T-helper 1 cell treated with Interleukin-12 subunit alpha and Interleukin-12 subunit beta and Interleukin-4 antibody, amounts not matched to agents 30 ng/mL and 1 ng/mL, for 36 hours (primary cell): ENCODE results near the gene ACMSD. TPM values are rescaled to one million over a fixed set of nuclear protein-coding genes. Genes with fewer than 3 reads are reported as not detected.
"Not testable (repeated sequence)": the region's sequence is repeated elsewhere in the genome, so short reads cannot be mapped to it uniquely, and the experiment has no call there.

ENCODE experiments used
- intact Hi-C: fragments of 100-400 bp; cut with micrococcal nuclease; formaldehyde crosslinking; loops from one replicate; pipeline ENCODE4 v1.15.1; 2024
- total RNA-seq: library from RNA; stranded (reverse); gene quantifications from 2 replicates; pipeline ENCODE4 v1.2.3, GENCODE V29; 2022

ACMSD gene
- total RNA-seq, 1 donor from 2014 or later = not detected

- intact Hi-C loops = not testable (repeated sequence)
These were observed 9.2 kb downstream of the ACMSD start for GRCh38 chr2:134847582-134847981.

DNA sequence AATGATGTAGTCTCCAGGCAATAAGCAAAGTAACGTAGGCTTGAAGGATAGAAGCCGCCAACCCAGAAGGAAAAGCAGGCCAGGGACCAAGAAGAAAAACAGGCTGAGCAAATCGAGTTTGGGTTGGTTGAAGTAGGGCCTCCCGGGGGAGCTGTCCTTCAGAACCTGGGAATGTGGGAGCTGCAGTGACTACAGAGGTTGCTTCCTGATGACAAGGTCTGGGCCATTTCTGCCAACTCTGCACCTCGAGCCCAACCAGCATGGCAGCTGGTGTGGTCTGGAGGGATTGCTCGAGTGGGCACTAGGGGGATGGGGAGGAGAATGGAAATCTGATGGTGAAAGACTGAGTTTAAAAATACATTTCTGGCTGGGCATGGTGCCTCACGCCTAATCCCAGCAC is 14.1 kb downstream of the ACMSD start:
- intact Hi-C loops = no loop called here

DNA sequence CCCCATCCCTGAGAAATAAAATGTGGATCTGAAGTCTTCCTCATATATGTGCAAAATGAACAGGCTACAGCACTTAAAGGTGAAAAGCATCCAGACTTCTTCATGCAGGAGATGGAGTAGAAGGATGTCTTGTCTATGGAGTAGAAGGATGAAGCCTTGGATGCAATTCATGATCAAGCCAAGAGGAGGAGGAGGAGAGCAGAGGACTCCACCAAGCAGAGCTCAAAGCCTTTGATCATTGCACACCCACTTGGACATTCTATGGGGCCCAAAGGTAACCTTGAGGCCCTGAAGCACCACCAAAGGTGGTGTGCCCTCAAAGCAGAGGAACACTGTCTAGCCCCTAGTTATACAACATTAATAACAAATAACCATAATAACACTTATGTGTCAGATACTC is 17.3 kb downstream of the ACMSD start:
- intact Hi-C loops = no loop called here

GRCh38 chr2:134858245-134858644 is 19.8 kb downstream of the ACMSD start:
- intact Hi-C loops = no loop called here

DNA sequence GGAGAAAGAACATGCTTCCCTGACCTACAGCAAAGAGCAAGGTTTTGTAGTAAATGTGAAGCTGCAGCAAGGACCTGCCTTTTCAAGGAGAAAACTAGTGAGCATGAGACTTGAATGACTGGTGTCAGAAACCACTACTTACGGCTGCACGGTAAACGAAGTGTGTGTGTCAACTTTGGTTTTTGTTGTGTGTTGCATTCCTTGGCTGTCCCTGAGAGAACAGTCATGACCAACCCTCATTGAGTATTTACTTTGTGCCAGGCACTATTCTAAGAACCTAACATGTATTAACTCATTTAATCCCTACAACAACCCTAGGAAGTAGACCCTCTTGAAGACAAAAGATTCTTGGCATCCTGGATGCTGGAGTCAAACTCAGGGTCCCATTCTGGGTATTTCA is 22.8 kb downstream of the ACMSD start:
- intact Hi-C loops = no loop called here

GRCh38 chr2:134862069-134862468 is 23.7 kb downstream of the ACMSD start:
- intact Hi-C loops = no loop called here

GRCh38 chr2:134862674-134863073 is 24.3 kb downstream of the ACMSD start:
- intact Hi-C loops = no loop called here

GRCh38 chr2:134863446-134863845 is 25.0 kb downstream of the ACMSD start:
- intact Hi-C loops = no loop called here

DNA sequence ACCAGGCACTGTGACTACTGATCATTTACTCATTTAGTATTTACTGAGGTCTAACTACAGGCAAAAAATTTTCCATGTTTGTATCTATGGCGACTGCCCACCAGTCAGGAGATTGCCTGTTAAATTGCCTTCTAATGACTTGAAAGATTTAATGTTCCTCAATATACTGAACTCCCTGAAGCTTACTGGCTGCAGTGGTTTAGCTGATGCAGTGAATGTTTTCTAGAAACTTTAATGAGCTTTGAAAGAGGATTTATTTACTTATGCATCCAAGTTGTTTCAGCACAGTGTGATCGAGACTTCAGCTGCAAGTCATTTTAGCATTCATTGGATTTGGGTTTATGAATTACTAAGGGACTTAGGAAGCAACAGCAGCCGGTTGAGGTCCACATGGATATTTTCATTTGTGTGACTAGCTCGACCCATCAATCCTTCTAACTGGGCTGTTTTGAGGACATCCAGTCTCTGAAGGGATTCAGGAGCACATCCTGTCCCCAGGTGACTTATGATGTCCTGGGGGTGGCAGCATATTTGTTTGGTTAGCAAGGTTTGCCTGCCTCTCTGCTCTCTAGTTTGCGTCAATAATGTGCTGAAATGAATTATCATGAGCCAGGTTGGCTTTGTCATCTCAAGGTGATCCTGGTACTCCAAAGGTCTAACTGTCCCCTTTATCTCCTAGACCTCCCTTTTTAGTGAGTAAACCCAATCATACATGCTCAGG is 26.8 kb downstream of the ACMSD start:
- intact Hi-C loops = no loop called here

GRCh38 chr2:134866498-134867099 is 28.2 kb downstream of the ACMSD start:
- intact Hi-C loops = no loop called here

GRCh38 chr2:134869946-134870736 is 31.7 kb downstream of the ACMSD start:
- intact Hi-C loops = no loop called here

DNA sequence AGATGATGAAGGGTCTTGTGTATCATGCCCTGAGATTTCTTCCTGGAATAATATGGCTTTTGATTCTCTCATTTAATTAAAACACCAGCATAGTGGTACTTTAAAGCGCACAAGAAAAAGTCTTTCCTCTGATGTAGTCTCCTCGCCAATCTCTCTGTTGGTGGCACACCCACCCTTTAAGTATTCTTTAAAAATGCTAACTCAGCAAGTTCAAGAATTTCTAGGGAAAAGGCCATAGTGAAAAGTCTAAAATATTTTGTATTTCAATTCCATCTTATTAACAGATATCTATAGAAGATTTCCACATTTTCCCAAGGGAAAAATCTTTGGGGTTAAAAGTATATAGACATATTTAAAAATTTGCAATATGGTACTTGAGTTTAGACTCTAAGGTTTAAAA is 34.7 kb downstream of the ACMSD start:
- intact Hi-C loops = no loop called here

DNA sequence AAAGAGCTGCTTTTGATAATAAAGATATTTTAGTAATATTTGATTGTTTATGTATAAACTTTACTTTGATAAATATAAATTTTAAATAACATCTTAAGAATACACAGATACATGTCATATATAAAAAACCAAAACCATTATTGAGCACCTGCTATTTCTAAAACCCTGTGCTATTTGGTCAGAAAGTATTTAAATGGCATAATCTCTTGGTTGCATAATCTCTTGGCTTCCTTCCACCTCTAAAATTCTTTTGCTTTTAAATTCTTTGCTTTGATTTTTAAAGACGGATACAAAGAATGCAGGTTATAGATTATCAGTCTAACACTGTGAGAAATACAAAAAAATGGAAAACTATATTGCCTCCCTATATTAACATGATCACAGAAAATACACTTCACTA is 36.9 kb downstream of the ACMSD start:
- intact Hi-C loops = no loop called here

DNA sequence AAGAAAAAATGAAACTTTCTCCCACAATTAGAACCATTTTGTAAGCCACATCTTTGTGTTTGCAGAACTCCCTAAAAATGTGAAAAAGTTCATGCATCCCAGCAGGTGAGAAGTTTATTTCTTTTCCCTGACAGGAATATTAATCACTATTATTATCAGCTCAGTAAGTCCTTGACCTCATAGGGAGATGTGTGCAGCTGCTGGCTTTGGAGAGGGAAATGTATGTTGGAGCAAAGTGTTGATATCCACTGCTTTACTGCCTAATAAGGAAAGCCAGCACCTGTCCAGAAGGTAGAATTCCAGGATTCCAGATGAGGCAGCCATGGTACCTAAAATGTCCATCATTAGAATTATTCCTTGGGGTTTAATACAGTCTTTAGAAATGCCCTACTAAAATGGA is 44.4 kb downstream of the ACMSD start:
- intact Hi-C loops = no loop called here

DNA sequence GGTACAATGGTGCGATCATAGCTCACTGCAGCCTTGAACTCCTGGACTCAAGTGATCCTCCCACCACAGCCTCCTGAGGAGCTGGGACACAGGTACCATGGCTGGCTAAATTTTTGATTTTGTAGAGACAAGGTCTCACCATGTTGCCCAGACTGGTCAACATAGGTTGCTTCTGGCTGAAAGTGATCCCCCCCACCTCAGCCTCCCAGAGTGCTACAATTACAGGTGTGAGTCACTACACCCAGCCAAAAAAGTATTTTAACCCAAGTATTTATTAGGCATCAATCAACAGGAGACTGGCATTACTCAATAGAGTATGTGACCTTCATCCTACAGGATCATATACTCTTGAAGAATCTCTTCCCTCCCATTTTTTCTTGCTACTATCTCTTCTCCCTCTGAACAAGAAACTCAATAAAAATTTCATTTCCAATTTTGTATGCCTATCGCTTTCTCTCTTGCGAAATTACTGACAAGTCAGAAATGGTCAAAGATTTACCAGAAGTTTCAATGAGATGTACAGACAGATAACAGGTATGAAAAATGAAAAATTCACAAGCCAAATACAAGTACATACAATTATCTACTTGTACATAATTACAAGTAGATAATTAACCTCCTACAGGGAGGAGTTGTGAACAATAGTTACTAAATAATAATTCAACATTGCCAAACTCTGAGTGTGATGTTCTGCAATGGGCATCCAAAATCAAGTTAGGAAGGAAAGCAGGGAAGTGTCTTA is 45.3 kb downstream of the ACMSD start:
- intact Hi-C loops = no loop called here

DNA sequence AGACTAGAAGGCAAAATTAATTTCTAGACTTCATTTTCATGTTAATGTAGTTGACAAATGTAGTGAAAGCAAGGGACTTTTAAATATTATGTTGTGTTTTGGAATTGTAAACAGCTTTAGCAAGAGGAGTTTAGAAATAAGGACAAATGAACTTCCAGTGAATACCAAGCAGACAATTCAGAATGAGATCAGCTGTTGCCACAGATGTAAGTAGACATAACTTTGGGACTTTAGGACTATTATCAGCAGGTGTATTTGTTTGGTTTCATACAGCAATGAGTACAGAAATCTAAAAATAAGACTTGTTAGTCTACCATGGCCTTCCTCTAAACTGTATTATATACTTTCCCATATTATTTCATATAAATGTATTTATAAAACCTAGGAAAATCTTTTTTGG is 46.0 kb downstream of the ACMSD start:
- intact Hi-C loops = no loop called here

DNA sequence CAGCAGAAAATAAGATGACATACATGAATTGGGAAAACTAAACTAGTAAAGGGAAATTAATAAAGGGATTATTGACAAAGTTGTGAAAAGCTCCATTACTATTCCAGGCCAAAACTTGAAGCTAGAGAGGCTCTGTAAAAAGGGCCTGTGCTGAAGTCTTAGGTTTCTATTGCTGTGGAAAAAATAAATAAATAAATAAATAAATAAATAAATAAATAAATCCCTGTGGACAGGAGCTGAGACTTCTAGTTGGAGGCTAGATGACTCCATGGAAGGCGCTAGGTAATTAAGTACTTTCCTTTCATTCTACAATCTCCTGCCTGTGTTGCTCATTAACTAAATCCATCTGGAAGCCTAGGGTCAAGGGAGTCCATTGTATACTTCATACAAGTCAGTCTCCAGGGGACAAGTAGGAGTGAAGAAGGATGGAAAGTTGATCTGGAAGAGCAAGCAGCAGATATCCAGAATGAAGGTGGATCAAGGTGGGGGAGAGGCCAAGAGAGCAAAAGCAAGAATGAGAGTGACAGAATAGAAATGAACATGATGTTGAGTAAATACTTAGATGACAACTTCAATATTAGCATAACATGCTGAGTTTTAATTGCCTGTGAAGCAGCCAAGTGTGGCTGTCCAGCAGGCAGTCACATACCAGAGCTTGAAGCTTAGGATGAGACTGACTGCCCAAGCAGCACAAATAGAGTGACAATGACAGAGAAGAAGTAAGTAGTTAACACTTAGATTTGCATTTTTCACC is 54.0 kb downstream of the ACMSD start:
- intact Hi-C loops = no loop called here

DNA sequence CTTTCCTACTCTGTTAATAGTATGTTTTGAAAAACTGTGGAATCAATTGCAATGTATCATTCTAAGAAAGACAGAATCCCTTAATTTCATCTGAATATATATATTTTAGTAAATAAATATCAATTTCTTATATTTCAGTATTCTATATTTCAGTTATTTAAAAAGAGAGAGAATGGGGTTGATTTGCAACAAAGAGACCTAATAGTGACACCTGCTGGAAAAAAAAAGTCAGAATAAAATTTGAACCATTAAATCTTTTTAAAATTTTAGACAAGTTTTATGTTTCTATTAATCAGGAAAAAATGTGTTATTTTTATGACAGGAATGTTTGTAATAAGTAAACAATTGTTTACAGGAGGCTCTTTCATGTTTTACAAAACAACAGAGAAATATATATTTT is 59.5 kb downstream of the ACMSD start:
- intact Hi-C loops = loop anchor here (1.0 to 2.0 kb wide), 6 partner anchors 116 to 1013 kb away; no protein-coding TSS in a partner anchor

DNA sequence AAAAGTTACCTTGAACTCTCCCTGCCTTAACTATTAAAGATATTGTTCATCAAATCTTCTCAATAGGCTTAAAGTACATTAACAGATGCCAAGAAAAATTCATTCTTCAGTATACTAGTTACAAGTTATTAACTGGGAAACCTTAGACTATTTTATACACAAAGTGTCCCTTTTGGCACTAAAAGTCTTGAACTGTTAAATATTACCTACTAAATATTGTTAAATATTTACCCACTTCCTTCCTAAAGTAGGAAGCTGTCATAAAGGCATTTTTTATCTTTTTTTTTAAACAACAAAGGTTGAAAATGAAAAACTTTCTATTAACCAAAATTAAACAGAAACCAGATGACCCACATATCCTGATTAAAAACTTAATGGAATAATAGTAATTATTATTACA is 60.8 kb downstream of the ACMSD start:
- intact Hi-C loops = no loop called here

- intact Hi-C loops = no loop called here
These were observed 61.7 kb downstream of the ACMSD start for GRCh38 chr2:134900151-134900550.

DNA sequence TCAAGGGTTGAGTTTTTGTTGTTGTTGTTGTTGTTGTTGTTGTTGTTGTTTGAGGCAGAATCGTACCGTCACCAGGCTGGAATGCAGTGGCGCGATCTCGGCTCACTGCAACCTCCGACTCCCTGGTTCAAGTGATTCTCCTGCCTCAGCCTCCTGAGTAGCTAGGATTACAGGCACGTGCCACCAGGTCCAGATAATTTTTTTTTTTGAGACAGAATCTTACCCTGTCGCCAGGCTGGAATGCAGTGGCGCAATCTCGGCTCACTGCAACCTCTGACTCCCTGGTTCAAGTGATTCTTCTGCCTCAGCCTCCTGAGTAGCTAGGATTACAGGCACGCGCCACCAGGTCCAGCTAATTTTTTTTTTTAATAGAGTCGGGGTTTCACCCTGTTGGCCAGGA is 65.3 kb downstream of the ACMSD start:
- intact Hi-C loops = not testable (repeated sequence)
